Activated B cell treated with CpG ODN at 0.5 μM for 24 hours (primary cell): ENCODE measurements around the gene TENM4. TPM values are rescaled to one million over a fixed set of nuclear protein-coding genes. Genes with fewer than 3 reads are reported as not detected.

Experiments
- ATAC-seq: fragments of 200-7000 bp; cut with Tn5 transposase; one replicate; pipeline ENCODE4 v1.10.0; 2021; ENCODE audit warnings: low read depth, mild to moderate bottlenecking, moderate library complexity
- CTCF ChIA-PET: fragments of 350-600 bp; sonication (Branson Sonifier 250); formaldehyde crosslinking; loops from one replicate; lab custom pipeline; 2021; ENCODE audit warnings: antibody characterized with exemption; lab: Charles Lee
- POLR2A ChIA-PET: fragments of 350-600 bp; sonication (Branson Sonifier 250); formaldehyde crosslinking; loops from one replicate; lab custom pipeline; 2021; ENCODE audit warnings: antibody characterized with exemption; lab: Charles Lee
- DNase-seq: peaks from one replicate; pipeline ENCODE4 v3.0.0; 2022
- H3K27ac Mint-ChIP-seq: one replicate; pipeline ENCODE4 v1.8.0; 2020; ENCODE audit warnings: mixed read lengths
- H3K27me3 Mint-ChIP-seq: one replicate; pipeline ENCODE4 v1.8.0; 2021; ENCODE audit warnings: mixed read lengths
- H3K36me3 Mint-ChIP-seq: one replicate; pipeline ENCODE4 v1.8.0; 2021; ENCODE audit warnings: low read depth, mixed read lengths
- H3K4me1 Mint-ChIP-seq: one replicate; pipeline ENCODE4 v1.8.0; 2021; ENCODE audit warnings: mixed read lengths
- H3K4me3 Mint-ChIP-seq: one replicate; pipeline ENCODE4 v1.8.0; 2020; ENCODE audit warnings: mild to moderate bottlenecking, mixed read lengths
- H3K9me3 Mint-ChIP-seq: one replicate; pipeline ENCODE4 v1.8.0; 2020; ENCODE audit warnings: mixed read lengths
- intact Hi-C: fragments of 100-400 bp; cut with micrococcal nuclease; formaldehyde crosslinking; loops from one replicate; pipeline ENCODE4 v1.15.1; 2024
- total RNA-seq: library from RNA; stranded (reverse); gene quantifications from 2 replicates; pipeline ENCODE4 v1.2.3, GENCODE V29; 2022
- TF ChIP-seq, protein P1 (sequence below): fragments of 200-600 bp; IDR thresholded peaks from one replicate; pipeline ENCODE4 v1.8.0; 2022; ENCODE audit warnings: antibody characterized with exemption, mild to moderate bottlenecking

Gene TENM4
- total RNA-seq, 1 donor from 2014 or later, result 2.4 TPM

DNA sequence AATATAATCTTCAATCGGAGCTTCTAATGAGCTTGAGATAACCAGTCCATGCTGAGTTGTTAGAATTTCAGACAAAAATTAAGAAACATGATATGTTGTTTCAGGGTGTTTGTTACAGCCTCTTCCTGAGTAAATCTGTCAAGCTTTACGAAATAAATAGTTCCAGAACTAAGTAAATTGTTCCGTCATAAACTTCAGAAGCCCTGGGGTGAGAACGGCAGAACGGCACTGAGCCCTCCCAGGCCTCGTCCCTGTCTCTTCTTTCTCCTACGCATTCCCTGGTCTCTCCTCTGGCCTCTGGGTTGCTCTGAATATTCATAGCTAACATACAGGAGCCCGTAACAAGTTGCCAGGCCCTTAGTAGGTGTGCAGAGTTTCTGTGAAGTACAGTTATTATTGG is 475.4 kb downstream of the TENM4 start:
- Mint-ChIP-seq H3K27me3 (peaks cover 25% of the 10 kb centered on the region), H3K36me3 (no peaks in the 10 kb centered on the region), H3K4me1 (peaks cover 7% of the 10 kb centered on the region), H3K9me3 (no peaks in the 10 kb centered on the region), H3K27ac (no peak overlapping the region), H3K4me3 (no peak overlapping the region)
- TF ChIP-seq, protein P1, sequence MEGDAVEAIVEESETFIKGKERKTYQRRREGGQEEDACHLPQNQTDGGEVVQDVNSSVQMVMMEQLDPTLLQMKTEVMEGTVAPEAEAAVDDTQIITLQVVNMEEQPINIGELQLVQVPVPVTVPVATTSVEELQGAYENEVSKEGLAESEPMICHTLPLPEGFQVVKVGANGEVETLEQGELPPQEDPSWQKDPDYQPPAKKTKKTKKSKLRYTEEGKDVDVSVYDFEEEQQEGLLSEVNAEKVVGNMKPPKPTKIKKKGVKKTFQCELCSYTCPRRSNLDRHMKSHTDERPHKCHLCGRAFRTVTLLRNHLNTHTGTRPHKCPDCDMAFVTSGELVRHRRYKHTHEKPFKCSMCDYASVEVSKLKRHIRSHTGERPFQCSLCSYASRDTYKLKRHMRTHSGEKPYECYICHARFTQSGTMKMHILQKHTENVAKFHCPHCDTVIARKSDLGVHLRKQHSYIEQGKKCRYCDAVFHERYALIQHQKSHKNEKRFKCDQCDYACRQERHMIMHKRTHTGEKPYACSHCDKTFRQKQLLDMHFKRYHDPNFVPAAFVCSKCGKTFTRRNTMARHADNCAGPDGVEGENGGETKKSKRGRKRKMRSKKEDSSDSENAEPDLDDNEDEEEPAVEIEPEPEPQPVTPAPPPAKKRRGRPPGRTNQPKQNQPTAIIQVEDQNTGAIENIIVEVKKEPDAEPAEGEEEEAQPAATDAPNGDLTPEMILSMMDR, result no peak
- ATAC-seq (no peak), DNase-seq (no peak)
- intact Hi-C loops, result no loop called here
- POLR2A ChIA-PET, result no interaction called here
- CTCF ChIA-PET, result no interaction called here

DNA sequence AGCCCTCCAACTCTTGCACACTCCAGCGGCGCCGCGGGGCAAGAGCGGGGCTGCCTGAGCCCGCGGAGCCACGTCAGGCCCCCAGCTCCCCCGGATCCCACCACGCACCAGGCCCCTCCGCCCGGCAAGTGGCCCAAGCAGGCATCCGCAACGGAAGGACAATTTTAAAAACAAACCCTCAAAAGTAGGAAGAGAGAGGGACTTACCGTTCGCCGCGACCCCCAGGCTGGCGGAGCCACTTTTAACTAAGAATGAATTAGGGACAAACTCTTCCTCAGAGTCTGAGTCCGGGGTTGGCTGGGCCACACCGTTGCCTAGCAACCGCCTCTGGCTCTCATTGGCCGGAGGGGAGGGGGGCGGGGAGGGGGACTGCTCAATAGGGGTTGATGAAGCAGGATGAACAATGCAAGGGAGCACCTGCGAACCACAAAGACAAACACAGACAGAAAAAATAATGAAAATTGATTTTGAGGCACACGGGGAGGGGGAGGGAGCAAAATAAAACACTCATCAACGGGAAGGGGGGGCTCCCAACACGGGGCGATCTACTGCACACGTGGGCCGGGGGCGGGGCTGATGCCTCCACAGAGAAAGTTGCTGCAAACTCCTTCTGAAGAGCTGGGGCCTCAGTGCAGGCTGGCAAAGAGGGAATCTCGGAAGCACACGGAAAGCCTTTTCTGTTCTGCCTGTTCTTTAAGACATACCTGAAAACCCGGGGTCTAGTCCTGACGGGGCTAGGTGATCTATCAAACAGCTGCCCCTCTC is 478.7 kb downstream of the TENM4 start:
- no peaks in the 10 kb centered on the region for H3K36me3 Mint-ChIP-seq
- ATAC-seq (no peak), DNase-seq (no peak)
- no peak overlapping the region for H3K27ac Mint-ChIP-seq
- peaks cover 29% of the 10 kb centered on the region for H3K27me3 Mint-ChIP-seq
- peaks cover 7% of the 10 kb centered on the region for H3K4me1 Mint-ChIP-seq
- intact Hi-C loops, result no loop called here
- CTCF ChIA-PET, result no interaction called here
- no peaks in the 10 kb centered on the region for H3K9me3 Mint-ChIP-seq
- TF ChIP-seq, protein P1, result no peak
- no peak overlapping the region for H3K4me3 Mint-ChIP-seq
- POLR2A ChIA-PET, result no interaction called here

DNA sequence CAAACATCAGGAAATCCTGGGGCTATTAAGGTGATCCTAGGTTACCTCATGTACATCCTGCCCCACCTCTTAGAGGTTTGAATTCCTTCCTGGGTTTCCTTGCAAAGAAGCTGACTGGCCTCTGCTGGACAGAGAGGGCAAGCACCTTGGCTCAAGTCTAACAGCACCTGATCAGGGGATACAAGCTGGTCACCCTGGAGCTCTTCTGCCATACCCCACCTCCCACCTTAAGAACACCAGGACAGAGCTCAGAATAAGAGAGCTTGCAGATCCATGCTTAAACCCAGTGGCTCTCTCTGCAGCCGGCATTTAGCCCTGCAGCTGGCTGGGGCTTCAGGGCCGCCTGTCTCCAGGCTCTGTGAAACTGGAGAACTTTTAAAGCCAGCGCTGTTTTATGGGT is 479.6 kb downstream of the TENM4 start:
- ChIA-PET POLR2A (no interaction called here), CTCF (no interaction called here)
- TF ChIP-seq, protein P1, result no peak
- Mint-ChIP-seq H3K27ac (no peak overlapping the region), H3K4me1 (peaks cover 7% of the 10 kb centered on the region), H3K9me3 (no peaks in the 10 kb centered on the region), H3K4me3 (no peak overlapping the region), H3K27me3 (peaks cover 29% of the 10 kb centered on the region), H3K36me3 (no peaks in the 10 kb centered on the region)
- ATAC-seq, result no peak
- intact Hi-C loops, result no loop called here
- DNase-seq, result no peak

DNA sequence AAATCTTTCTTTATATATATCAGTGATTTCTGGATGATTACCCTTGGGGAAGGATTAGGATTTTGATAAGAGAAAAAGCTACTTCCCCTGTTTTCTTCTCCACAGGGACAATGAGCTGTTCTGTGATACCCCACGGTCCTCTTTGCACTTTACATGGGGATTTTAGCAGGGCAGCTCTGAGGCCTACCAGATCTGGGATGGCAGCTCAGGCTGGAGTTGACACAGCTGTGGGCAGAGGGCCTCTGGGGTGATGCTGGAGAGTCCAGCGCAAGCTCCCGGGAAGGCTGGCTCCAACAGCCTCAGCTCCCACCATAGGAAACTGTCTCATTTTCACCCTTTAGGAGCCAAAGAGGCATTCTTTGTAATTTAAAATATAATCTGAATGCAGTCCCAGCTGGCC is 482.4 kb downstream of the TENM4 start:
- intact Hi-C loops, result no loop called here
- Mint-ChIP-seq H3K4me1 (peaks cover 7% of the 10 kb centered on the region), H3K4me3 (no peak overlapping the region), H3K27ac (no peak overlapping the region), H3K9me3 (no peaks in the 10 kb centered on the region), H3K27me3 (peaks cover 29% of the 10 kb centered on the region), H3K36me3 (no peaks in the 10 kb centered on the region)
- DNase-seq (no peak), ATAC-seq (no peak)
- POLR2A ChIA-PET, result no interaction called here
- CTCF ChIA-PET, result no interaction called here
- TF ChIP-seq, protein P1, result no peak

DNA sequence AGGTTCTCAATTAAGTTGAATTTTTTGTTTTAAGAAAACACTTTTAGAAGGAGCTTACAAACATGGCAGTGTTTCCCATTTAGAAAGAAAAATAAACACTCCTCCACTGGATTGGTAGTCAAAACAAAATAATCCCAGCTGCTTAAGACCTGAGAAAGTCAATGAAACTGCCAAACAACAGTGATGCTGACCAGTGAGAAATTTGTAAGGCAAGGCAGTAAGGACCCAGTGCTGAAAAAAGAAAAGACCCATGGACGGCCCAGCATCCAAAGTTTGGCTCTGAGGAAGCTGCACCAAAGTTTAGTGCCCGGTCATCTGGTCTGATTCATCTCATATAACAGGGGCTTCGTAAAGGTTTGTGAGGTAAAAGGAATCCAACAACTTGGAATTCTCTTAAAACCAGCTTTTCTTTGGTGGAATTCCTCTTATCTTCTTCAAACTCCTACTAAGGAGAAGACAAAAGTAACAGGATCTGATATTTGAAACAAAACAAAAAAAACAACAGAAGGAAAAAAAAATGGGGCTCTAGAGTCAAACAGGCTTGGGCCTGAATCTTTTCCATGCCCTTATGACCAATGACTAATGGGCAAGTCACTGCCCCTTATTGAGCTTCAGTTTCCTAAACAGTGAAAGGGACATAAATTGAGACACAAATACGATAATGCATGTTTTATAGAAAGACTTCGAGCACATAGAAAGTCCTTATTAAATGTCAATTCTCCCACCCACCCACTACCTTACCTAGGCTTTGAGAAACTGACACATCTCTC is 483.2 kb downstream of the TENM4 start:
- ATAC-seq (no peak), DNase-seq (no peak)
- Mint-ChIP-seq H3K4me1 (peaks cover 6% of the 10 kb centered on the region), H3K27me3 (peaks cover 24% of the 10 kb centered on the region), H3K4me3 (no peak overlapping the region), H3K36me3 (no peaks in the 10 kb centered on the region), H3K9me3 (no peaks in the 10 kb centered on the region), H3K27ac (no peak overlapping the region)
- ChIA-PET POLR2A (no interaction called here), CTCF (no interaction called here)
- TF ChIP-seq, protein P1, result no peak
- intact Hi-C loops, result no loop called here
